HL-60/S4 treated with retinoic acid at 250 ng/mL for 4 days and 3 days (cell line): ENCODE data around the gene ARMC5.

Experiments used
- in situ Hi-C: fragments of 300-500 bp; cut with MboI; formaldehyde crosslinking; loops from 2 replicates; pipeline ENCODE4 v1.7.0; 2022; ENCODE audit warnings: low sequenced_read_pairs

ARMC5 gene

GRCh38 chr16:31459687-31460581, 633 bp downstream of the ARMC5 start:
- in situ Hi-C loops = loop anchor here (10.0 kb wide), 2 partner anchors 385 to 415 kb away; partner anchors contain the start of genes ZNF267, ZNF646 and ZNF668

DNA sequence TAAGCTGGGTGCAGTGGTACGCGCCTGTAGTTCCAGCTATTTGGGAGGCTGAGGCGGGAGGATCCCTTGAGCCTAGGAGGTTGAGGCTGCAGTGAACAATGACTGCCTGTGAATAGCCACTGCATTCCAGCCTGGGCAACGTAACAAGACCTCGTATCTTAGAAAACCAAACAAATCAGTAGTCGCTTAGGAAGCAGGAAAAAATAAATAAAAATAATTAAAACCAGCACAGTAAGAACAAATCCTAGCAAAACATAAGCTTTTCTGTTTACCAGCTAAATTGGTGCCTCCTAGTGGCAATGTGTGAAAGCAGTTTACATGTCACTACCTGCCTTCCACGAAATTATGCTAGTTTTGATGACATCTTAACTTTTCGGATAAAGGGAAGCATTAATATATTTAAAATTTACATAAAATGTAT, 1.3 kb downstream of the ARMC5 start:
- in situ Hi-C loops = no loop called here

DNA sequence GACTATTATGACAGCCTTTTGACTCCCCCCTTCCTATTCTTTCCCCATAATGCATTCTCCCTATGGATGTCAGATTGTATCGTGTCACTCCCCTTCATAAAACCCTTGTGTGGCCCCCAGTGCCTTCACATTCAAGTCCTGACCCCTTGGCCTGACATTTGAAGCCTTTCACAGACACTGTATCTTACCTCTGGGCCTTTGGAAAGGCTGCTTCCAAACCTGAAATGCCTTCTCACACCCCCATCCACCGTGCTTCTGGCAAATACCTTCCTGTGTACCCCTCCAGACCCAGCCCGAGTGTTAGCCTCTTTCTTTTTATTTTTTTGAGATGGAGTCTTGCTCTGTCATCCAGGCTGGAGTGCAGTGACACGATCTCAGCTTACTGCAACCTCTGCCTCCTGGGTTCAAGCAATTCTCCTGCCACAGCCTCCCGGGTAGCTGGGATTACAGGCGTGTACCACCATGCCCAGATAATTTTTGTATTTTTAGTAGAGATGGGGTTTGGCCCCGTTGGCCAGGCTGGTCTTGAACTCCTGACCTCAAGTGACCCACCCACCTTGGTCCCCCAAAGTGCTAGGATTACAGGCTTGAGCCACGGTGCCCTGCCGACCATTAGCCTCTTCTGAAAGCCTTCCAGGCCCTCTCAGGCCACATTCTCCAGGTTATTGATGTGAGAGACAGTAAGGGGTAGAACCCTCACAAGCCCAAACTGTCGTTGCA, 2.1 kb downstream of the ARMC5 start:
- in situ Hi-C loops = no loop called here

DNA sequence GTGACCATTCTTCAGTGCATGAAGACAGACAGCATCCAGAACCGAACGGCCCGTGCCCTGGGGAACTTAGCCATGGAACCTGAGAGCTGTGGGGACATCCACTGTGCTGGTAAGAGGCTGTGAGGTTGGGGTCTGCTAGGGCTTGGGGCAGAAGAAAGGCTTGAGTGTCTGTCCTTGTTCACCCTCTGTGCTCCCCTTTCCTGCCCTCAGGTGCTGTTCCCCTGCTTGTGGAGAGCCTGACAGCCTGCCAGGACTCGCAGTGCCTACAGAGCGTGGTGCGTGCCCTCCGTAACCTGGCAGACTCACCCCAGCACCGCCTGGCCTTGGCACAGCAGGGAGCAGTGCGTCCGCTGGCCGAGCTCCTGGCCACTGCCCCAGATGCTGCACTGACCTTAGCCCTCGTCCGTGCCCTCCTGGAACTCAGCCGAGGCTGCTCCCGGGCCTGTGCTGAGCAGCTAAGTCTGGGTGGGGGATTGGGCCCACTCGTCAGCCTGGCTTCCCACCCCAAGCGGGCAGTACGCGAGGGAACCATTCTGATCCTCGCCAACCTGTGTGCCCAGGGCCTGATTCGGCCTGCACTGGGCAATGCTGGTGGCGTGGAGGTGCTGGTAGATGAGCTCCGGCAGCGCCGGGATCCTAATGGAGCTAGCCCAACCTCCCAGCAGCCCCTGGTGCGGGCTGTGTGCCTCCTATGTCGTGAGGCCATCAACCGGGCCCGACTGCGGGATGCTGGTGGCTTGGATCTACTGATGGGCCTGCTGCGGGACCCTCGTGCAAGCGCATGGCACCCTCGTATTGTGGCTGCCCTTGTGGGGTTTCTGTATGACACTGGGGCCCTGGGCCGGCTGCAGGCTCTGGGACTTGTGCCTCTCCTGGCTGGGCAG, 2.9 kb downstream of the ARMC5 start:
- in situ Hi-C loops = no loop called here

- in situ Hi-C loops = no loop called here
Observed at GRCh38 chr16:31464348-31464769, 5.1 kb downstream of the ARMC5 start.

DNA sequence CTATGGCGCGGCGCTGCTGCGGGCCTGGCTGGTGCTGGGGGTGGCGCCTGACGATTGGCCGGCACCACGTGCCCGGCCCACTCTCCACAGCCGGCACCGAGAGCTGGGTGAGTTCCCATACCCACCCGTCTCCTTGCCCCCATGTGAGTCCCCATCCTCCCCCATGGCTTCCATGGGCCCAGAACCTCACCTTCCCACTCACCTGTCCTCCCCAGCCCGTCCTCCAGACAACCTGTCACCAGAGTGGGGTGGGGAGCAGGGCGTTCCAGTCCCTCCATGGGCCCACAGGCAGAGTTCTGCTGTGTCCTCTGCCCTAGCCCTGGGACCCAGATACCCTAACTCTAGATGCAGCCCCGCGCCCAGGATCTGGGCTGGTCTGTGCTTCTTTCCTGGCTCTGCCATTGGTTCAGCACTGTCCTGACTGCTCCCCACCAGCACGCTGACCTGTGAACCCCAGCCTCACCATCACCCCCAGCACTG, 5.5 kb downstream of the ARMC5 start:
- in situ Hi-C loops = no loop called here

GRCh38 chr16:31465788-31466370, 6.6 kb downstream of the ARMC5 start:
- in situ Hi-C loops = no loop called here

GRCh38 chr16:31466381-31466841, 7.1 kb downstream of the ARMC5 start:
- in situ Hi-C loops = no loop called here

- in situ Hi-C loops = no loop called here
Observed at GRCh38 chr16:31467151-31467773, 8.0 kb downstream of the ARMC5 start.

DNA sequence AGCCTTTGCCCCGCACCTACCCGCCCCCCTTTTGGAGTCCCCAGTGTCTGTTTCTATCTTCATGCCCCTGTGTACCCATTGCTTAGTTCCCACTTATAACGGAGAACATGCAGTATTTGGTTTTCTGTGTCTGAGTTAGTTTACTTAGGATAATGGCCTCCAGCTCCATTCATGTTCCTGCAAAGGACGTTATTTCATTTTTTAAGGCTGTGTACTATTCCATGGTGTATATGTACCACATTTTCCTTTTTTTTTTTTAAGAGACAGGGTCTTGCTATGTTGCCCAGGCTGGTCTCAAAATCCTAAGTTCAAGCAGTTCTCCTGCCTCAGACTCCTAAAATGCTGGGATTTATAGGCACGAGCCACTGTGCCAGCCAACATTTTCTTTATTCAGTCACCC, 8.6 kb downstream of the ARMC5 start:
- in situ Hi-C loops = no loop called here

DNA sequence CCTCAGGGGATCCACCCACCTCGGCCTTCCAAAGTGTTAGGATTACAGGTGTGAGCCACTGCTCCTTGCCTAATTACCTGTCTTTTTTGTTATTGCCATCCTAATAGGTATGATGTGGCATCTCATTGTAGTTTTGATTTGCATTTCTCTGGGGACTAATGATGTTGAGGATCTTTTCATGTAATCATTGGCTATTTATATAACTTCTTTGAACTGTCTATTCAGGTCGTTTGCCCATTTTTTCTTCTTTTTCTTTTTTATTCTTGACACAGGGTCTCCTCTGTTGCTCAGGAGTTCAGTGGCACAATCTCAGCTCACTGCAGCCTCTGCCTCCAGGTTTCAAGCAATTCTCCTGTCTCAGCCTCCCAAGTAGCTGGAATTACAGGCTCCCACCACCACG, 11.3 kb downstream of the ARMC5 start:
- in situ Hi-C loops = no loop called here

- in situ Hi-C loops = no loop called here
Observed at GRCh38 chr16:31471241-31471874, 12.1 kb downstream of the ARMC5 start.

GRCh38 chr16:31471875-31472708, 12.8 kb downstream of the ARMC5 start, which contains the start of gene TGFB1I1:
TSS of gene TGFB1I1 (plus strand) at chr16:31472152. CDS start at chr16:31472189, 37 bp downstream.
- in situ Hi-C loops = no loop called here

- in situ Hi-C loops = no loop called here
Observed at GRCh38 chr16:31472709-31473203, 13.5 kb downstream of the ARMC5 start.

DNA sequence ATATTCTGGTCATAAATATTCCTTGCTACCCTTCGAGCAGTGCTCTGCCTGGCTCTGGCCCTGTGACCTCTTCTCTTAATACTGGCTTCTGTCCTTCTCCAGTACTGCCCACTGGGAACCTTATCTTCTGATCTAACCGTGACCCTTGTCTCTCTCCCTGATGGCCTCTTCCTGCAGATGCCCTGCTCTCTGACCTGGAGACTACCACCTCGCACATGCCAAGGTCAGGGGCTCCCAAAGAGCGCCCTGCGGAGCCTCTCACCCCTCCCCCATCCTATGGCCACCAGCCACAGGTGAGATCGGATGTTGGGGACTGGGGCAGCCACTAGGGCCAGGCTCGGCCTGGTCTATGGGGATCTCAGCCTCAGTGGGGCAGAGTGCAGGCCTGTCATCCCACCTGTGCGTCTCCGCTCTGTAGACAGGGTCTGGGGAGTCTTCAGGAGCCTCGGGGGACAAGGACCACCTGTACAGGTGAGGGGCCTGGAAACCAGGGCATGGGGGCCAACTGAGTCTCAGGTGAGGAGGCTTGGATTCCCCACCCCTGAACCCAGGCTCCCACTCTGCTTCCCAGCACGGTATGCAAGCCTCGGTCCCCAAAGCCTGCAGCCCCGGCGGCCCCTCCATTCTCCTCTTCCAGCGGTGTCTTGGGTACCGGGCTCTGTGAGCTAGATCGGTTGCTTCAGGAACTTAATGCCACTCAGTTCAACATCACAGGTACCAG, 14.1 kb downstream of the ARMC5 start:
- in situ Hi-C loops = no loop called here

- in situ Hi-C loops = no loop called here
Observed at GRCh38 chr16:31474173-31474714, 14.9 kb downstream of the ARMC5 start.
